ENCODE measurements around the gene METTL6.

METTL6 gene

DNA sequence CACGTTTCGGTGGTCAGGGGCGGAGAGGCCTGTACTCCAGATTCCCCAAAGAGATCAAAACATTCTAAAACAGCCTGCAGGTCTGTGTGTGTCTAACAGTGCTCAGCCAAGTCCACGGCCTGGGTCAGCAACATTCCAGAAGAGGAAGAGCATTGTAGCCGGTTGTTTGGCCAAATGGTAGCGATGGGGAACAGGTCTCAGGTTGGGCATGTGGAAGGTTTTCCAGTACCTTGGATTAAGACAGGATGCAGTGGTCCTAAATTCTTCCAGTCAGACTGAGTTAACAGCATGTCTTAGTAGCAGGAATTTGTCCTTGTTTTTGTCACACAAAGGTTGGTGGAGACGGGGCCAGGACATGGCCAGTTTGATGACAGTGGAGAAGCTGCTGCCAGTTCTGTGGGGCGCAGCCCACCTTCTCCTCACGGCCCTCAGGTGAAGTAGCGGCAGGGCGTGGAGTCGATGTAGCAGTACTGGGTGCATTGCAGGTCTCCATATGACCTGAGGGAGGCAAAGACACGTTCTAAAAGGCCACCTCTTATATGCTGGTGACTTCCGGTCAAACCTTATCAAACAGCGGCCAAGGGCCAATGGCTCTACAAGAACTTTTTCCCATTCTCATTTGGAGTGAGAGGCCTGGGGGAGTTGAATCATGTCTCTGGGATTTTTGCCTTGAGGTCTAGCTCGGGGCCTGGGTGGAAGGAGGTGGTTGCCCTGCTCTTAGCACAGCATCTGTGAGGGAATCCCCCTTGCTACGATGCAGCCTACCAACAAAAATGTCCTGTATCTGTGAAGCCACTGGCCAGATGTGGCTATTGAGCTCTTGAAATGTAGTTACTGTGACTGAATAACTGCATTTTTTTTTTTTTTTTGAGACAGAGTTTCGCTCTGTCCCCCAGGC lies 24.1 kb upstream of the METTL6 start:
- no peak for DNase-seq (ENCODE audit: low read depth)
- TF ChIP-seq, protein P1, sequence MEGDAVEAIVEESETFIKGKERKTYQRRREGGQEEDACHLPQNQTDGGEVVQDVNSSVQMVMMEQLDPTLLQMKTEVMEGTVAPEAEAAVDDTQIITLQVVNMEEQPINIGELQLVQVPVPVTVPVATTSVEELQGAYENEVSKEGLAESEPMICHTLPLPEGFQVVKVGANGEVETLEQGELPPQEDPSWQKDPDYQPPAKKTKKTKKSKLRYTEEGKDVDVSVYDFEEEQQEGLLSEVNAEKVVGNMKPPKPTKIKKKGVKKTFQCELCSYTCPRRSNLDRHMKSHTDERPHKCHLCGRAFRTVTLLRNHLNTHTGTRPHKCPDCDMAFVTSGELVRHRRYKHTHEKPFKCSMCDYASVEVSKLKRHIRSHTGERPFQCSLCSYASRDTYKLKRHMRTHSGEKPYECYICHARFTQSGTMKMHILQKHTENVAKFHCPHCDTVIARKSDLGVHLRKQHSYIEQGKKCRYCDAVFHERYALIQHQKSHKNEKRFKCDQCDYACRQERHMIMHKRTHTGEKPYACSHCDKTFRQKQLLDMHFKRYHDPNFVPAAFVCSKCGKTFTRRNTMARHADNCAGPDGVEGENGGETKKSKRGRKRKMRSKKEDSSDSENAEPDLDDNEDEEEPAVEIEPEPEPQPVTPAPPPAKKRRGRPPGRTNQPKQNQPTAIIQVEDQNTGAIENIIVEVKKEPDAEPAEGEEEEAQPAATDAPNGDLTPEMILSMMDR (IDR thresholded peaks at IDR 0.05; ENCODE audit: low read depth, low read length, missing control alignments): no peak

DNA sequence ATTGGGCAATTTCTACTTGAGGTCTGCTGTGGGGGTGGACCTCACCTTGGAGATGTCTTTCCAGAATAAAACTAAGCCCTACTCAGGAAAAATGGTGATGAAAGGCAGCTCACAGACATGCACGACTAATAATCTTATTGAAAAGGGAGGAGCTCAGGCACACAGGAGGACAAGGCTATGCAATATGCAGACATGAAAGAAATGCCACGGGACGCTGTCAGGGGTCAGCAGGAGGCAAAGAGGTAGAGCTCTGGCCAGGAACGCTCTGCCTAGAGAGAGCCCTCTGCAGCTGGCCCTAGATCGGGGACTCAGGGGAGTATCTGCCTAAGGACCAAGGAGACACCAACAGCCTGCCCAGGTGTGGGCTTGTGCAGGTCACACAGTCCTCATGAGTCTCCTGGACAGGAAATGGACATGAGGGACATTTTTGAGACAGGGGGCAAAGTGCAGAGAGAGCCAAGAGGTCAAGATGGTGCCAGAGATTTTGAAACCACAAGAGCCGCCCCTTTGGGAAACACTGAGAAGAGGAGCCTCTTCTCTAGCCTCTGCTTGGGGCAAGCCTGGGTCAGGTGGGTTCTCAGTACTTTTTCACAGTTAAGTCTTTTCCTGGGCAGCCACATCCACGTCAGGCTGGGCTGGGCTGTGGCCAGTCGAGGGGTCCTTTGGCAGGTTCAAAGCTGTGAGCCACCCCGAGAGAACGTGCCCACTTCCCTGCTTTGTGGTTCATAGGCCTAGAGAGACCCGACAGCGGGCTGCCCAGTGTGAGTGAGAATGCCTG lies 23.3 kb upstream of the METTL6 start:
- DNase-seq (ENCODE audit: low read depth): no peak
- H3K4me3 ChIP-seq (ENCODE audit: low read depth, low read length): no peak overlapping the region
- TF ChIP-seq, protein P1 (IDR thresholded peaks at IDR 0.05; ENCODE audit: low read depth, low read length, missing control alignments): no peak

More for the DNA sequence above, 24.1 kb upstream of the METTL6 start:
- H3K4me3 ChIP-seq (ENCODE audit: low read depth, low read length): no peak overlapping the region

DNA sequence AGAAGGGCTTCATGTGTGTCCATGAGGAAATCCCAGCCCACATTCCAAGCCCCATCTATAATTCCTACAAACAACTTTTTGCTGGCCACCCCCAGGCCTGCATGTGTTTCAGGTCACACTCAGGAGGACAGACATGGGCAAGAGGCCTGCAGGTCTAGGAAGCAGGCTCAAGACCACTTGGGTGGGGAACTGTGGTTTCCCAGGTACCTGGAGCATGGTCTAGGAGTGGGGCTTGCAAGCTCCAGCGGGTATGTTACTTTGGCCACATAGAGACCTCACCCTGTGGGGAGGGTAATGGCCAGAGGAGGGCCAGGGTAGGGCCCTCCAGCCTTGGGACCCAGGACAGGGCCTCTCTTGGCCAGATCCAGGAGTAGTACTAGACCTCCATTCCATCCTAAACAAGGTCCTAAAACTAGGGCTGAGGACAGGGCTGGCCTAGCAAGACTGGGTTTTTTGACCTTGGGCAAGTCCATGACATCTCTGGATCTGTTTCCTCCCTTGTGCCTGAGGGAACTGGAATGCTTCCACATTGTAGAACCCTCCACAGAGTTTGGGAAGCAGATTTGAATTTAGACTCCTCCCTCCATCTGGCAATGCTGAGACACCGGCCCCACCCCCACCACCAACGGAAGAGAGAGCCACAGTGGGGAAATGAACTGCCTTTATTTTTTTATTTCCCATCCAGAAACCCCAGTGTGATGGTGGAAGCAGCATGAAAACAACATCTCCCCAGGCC lies 22.3 kb upstream of the METTL6 start:
- TF ChIP-seq, protein P1 (IDR thresholded peaks at IDR 0.05; ENCODE audit: low read depth, low read length, missing control alignments): no peak
- no peak for DNase-seq (ENCODE audit: low read depth)
- H3K4me3 ChIP-seq (ENCODE audit: low read depth, low read length): no peak overlapping the region

DNA sequence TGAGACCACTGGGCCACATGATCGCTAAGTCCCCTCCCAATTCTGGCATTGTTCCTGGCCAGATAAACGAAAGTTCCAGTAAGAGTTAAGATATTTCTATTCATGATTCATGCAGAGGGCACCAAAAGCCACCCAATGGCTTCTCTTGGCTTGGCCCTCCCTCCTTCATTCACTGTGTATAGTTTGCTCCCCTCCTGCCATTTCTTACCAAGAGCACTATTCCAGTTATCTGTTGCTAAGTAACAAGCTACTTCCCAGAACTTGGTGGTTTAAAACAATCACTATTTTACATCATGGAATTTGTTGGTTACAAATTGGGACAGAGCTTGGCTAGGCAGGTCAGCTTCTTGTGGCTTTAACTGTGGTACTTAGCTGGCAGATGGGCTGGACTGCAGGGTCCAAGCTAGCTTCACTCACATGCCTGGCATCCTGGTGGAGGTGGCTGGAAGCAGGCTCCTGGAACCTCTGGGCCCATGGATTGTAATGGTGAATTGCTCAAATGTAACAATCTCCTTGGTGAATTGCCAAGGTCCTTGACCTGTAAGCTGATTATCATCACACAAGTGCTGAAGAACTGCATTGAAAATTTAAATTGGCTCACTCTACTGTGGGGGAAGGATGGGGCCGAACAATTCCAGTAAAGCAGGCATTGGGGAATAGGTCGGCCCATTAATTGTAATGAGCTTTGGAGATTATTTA lies 16.6 kb upstream of the METTL6 start:
- H3K4me3 ChIP-seq (ENCODE audit: low read depth, low read length): no peak overlapping the region
- no peak for DNase-seq (ENCODE audit: low read depth)
- TF ChIP-seq, protein P1 (IDR thresholded peaks at IDR 0.05; ENCODE audit: low read depth, low read length, missing control alignments): no peak

DNA sequence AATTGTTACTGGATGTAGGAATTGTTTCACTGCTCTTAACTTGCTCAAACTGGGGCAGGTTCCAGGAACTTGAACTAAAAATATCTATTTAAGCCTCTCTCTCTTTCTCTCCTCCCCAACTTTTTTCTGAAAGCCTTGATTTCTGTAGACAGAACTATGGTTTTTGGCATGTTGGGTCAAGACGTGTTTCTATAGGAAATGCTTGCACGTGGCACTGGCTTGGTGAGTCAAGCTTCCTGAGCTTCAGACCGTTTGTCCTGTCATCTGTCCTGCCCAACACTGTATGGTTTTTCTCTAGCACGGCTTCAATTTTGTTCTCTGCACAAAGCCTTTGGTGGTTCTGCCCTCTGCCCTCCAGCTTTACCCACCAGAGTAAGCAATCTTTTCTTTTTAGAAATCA lies 13.5 kb upstream of the METTL6 start:
- TF ChIP-seq, protein P1 (IDR thresholded peaks at IDR 0.05; ENCODE audit: low read depth, low read length, missing control alignments): no peak
- H3K4me3 ChIP-seq (ENCODE audit: low read depth, low read length): no peak overlapping the region
- DNase-seq (ENCODE audit: low read depth): no peak

DNA sequence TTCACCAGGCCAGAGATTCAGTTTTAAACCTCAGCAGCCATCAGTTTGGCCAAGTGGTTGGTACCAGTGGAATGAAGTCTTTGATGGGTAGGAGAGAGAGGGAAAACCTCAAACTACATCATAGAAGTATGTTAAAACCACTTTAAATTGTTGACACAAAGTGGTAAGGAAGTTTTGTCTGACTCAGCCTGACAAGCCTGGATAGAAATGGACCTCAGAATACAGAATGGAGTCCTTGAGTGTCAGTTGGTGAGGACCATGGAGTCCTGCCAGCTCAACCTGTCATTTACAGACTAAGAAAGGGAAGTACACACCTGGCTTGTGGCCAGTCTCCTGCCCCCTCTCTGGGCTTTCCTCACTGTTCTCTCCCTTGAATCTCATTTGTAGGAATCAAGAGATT lies 12.1 kb upstream of the METTL6 start:
- no peak for DNase-seq (ENCODE audit: low read depth)
- TF ChIP-seq, protein P1 (IDR thresholded peaks at IDR 0.05; ENCODE audit: low read depth, low read length, missing control alignments): no peak
- H3K4me3 ChIP-seq (ENCODE audit: low read depth, low read length): no peak overlapping the region

All from GM12864 (cell line).